ENCODE measurements around the gene OXCT2. TPM values are rescaled to one million over a fixed set of nuclear protein-coding genes. Genes with fewer than 3 reads are reported as not detected.
"Not testable (repeated sequence)": the region's sequence is repeated elsewhere in the genome, so short reads cannot be mapped to it uniquely, and the experiment has no call there.

OXCT2 gene
- total and polyA plus RNA-seq, 8 donors: 0.53 to 4.8 (median 1.5) TPM; not detected in 3

GRCh38 chr1:39802496-39803260 lies 31.5 kb upstream of the OXCT2 start:
- TF ChIP-seq EP300 (IDR thresholded peaks at IDR 0.05) (no peak), POLR2AphosphoS5 (IDR thresholded peaks at IDR 0.05) (no peak), POLR2A (IDR thresholded peaks at IDR 0.05) (no peak), CTCF (IDR thresholded peaks at IDR 0.05) (no peak)
- intact Hi-C loops (cut with DNase I; ENCODE audit: low total_unique reads): no loop called here
- peaks cover 0 to 10% (median 3%) of the 10 kb centered on the region in 4 donors for H3K4me1 ChIP-seq
- no peak overlapping the region for H3K4me3 ChIP-seq
- no peaks in the 10 kb centered on the region for H3K27me3 ChIP-seq
- no peak overlapping the region for H3K27ac ChIP-seq
- 78 to 79% (median 79%) methylated on average over 14 of the region's 14 CpGs for WGBS, 5 donors
- no peak for DNase-seq
- H3K9me3 ChIP-seq: no peaks in the 10 kb centered on the region
- no peaks in the 10 kb centered on the region for H3K36me3 ChIP-seq

- TF ChIP-seq POLR2A (IDR thresholded peaks at IDR 0.05) (no peak), POLR2AphosphoS5 (IDR thresholded peaks at IDR 0.05) (no peak), EP300 (IDR thresholded peaks at IDR 0.05) (no peak), CTCF (IDR thresholded peaks at IDR 0.05) (no peak)
- H3K9me3 ChIP-seq: no peaks in the 10 kb centered on the region
- no peaks in the 10 kb centered on the region for H3K36me3 ChIP-seq
- no peak overlapping the region for H3K4me3 ChIP-seq
- 72 to 81% (median 79%) methylated on average over 3 of the region's 3 CpGs for WGBS, 5 donors
- H3K27ac ChIP-seq: no peak overlapping the region
- no peak for DNase-seq
- H3K4me1 ChIP-seq: peaks cover 0 to 10% (median 3%) of the 10 kb centered on the region in 4 donors
- intact Hi-C loops (cut with DNase I; ENCODE audit: low total_unique reads): no loop called here
- no peaks in the 10 kb centered on the region for H3K27me3 ChIP-seq
Observed at GRCh38 chr1:39800471-39800835, 29.3 kb upstream of the OXCT2 start.

- Histone ChIP-seq H3K36me3 (no peaks in the 10 kb centered on the region), H3K4me3 (peak overlapping the region in 2 of 4 donors; percentile 8 to 12), H3K27me3 (no peaks in the 10 kb centered on the region), H3K9me3 (no peaks in the 10 kb centered on the region), H3K4me1 (peaks cover 0 to 10% (median 3%) of the 10 kb centered on the region in 4 donors), H3K27ac (peak overlapping the region in 2 of 5 donors; percentile 13 to 46)
- DNase-seq: peak; percentile 71 to 72
- TF ChIP-seq POLR2AphosphoS5 (IDR thresholded peaks at IDR 0.05) (peak in 1 of 3 donors; percentile 26), CTCF (IDR thresholded peaks at IDR 0.05) (peak in 5 of 7 experiments; percentile 59 to 85 (median 80)), POLR2A (IDR thresholded peaks at IDR 0.05) (no peak), EP300 (IDR thresholded peaks at IDR 0.05) (no peak)
- WGBS, 5 donors: 0 to 6% (median 1%) methylated on average over 7 to 8 of the region's 8 CpGs
- intact Hi-C loops (cut with DNase I; ENCODE audit: low total_unique reads): no loop called here
Observed at GRCh38 chr1:39799770-39800470, 28.8 kb upstream of the OXCT2 start.

- WGBS, 5 donors: 43 to 55% (median 44%) methylated on average over 13 to 22 of the region's 26 CpGs
- H3K27ac ChIP-seq: peak overlapping the region in 3 of 5 donors; percentile 13 to 74 (median 46)
- H3K9me3 ChIP-seq; H3K27me3 ChIP-seq; intact Hi-C loops (cut with DNase I; ENCODE audit: low total_unique reads); H3K36me3 ChIP-seq; H3K4me1 ChIP-seq: not testable (repeated sequence)
- TF ChIP-seq CTCF (IDR thresholded peaks at IDR 0.05) (peak in 1 of 7 experiments; percentile 3), POLR2AphosphoS5 (IDR thresholded peaks at IDR 0.05) (peak in 1 of 3 donors; percentile 44)
- DNase-seq: peak; percentile 68 to 91
- H3K4me3 ChIP-seq: peak overlapping the region in 2 of 4 donors; percentile 8 to 12
Observed at GRCh38 chr1:39798859-39799769, 28.0 kb upstream of the OXCT2 start.
